HG02642 (cell line): ENCODE measurements around the gene SEC14L2.
"Not testable (repeated sequence)": the region's sequence is repeated elsewhere in the genome, so short reads cannot be mapped to it uniquely, and the experiment has no call there.

Source experiments
- ATAC-seq: cut with Tn5 transposase; IDR thresholded peaks from one replicate; pipeline ENCODE4 v1.9.1; 2021; ENCODE audit warnings: mild to moderate bottlenecking; ENCODE audit not compliant: unreplicated experiment, poor library complexity

SEC14L2 gene

GRCh38 chr22:30445438-30446145 is 48.8 kb downstream of the SEC14L2 start:
- ATAC-seq: no peak

GRCh38 chr22:30447656-30448055 is 50.8 kb downstream of the SEC14L2 start:
- ATAC-seq: no peak

- not testable (repeated sequence) for ATAC-seq
Observed at GRCh38 chr22:30451488-30451887, 54.7 kb downstream of the SEC14L2 start.

- ATAC-seq: no peak
Observed at GRCh38 chr22:30452861-30453260, 56.0 kb downstream of the SEC14L2 start.

- no peak for ATAC-seq
Observed at GRCh38 chr22:30453731-30454510, 57.1 kb downstream of the SEC14L2 start.

GRCh38 chr22:30455075-30455840 is 58.4 kb downstream of the SEC14L2 start:
- no peak for ATAC-seq

- no peak for ATAC-seq
Observed at GRCh38 chr22:30457981-30458380, 61.2 kb downstream of the SEC14L2 start.

- no peak for ATAC-seq
Observed at GRCh38 chr22:30459181-30460052, 62.6 kb downstream of the SEC14L2 start.

- no peak for ATAC-seq
Observed at GRCh38 chr22:30460147-30460546, 63.3 kb downstream of the SEC14L2 start.

- not testable (repeated sequence) for ATAC-seq
Observed at GRCh38 chr22:30460555-30460954, 63.7 kb downstream of the SEC14L2 start.

- no peak for ATAC-seq
Observed at GRCh38 chr22:30469165-30469564, 72.3 kb downstream of the SEC14L2 start.

GRCh38 chr22:30470655-30471054 is 73.8 kb downstream of the SEC14L2 start:
- no peak for ATAC-seq

- ATAC-seq: no peak
Observed at GRCh38 chr22:30471616-30472318, 74.9 kb downstream of the SEC14L2 start, which contains the start of gene SEC14L3. Gene SEC14L3 (minus strand): TSS chr22:30472017. CDS start chr22:30471958, 59 bp downstream.

GRCh38 chr22:30472994-30473720 is 76.3 kb downstream of the SEC14L2 start:
- no peak for ATAC-seq

GRCh38 chr22:30474121-30474520 is 77.3 kb downstream of the SEC14L2 start:
- ATAC-seq: no peak
